ENCODE results near the gene PNPLA3. TPM values are rescaled to one million over a fixed set of nuclear protein-coding genes. Genes with fewer than 3 reads are reported as not detected.

PNPLA3 gene
- total RNA-seq, 1 experiment from 2014 or later = 17.5 TPM

- H2AK5ac ChIP-seq (ENCODE audit: insufficient read length, low read length) = no peak overlapping the region
- no peak overlapping the region for H4K8ac ChIP-seq (replicated peaks; ENCODE audit: insufficient read length, low read depth, low read length)
- H3K27ac ChIP-seq (ENCODE audit: insufficient read length, low read depth, low read length) = no peak overlapping the region
- peaks cover 4 to 6% of the 10 kb centered on the region in 2 experiments; a peak in 3 of 4 replicates for H3K4me1 Mint-ChIP-seq
- no peak for DNase-seq
- no peak overlapping the region for H2BK20ac ChIP-seq (ENCODE audit: low read depth, low read length, poor library complexity, severe bottlenecking)
- H3K9me3 ChIP-seq (ENCODE audit: control insufficient read depth, low read depth, low read length) = no peaks in the 10 kb centered on the region
- no peak overlapping the region for H3K56ac ChIP-seq (ENCODE audit: insufficient read length, low read depth, low read length)
- H3K14ac ChIP-seq (ENCODE audit: insufficient read depth, low read length) = no peak overlapping the region
- H3K4ac ChIP-seq (ENCODE audit: low read depth, low read length) = no peak overlapping the region
- H3K9ac ChIP-seq (ENCODE audit: extremely low read depth, insufficient read length, low read length) = no peak overlapping the region
- WGBS (ENCODE audit: extremely low coverage, insufficient read length, low lambda C conversion rate) = no CpG with 5 or more reads among the region's 13 CpGs
- H3K23ac ChIP-seq (ENCODE audit: insufficient read length, low read depth, low read length) = no peak overlapping the region
- no peaks in the 10 kb centered on the region for H3K27me3 ChIP-seq (ENCODE audit: insufficient read depth, low read length)
- H2BK12ac ChIP-seq (ENCODE audit: insufficient read length, low read depth, low read length) = no peak overlapping the region
- no peak overlapping the region for H4K91ac ChIP-seq (ENCODE audit: insufficient read length, low read depth, low read length)
- H3K4me2 ChIP-seq (ENCODE audit: insufficient read depth, insufficient read length, low read length) = no peak overlapping the region
- H2BK15ac ChIP-seq (ENCODE audit: low read depth, low read length) = no peak overlapping the region
- no peak overlapping the region for H4K5ac ChIP-seq (ENCODE audit: insufficient read length, low read depth, low read length)
- H3K79me2 ChIP-seq (ENCODE audit: insufficient read depth, low read length) = no peaks in the 10 kb centered on the region
- H3K27ac Mint-ChIP-seq = no peak overlapping the region
- no peak overlapping the region for H2BK5ac ChIP-seq (ENCODE audit: insufficient read length, low read length)
- peaks cover 14 to 87% (median 80%) of the 10 kb centered on the region in 3 experiments; a peak in 6 of 7 replicates for H3K36me3 Mint-ChIP-seq (ENCODE audit: insufficient read depth in 1 of 3, low read depth in 3 of 3)
- no peaks in the 10 kb centered on the region for H3K23me2 ChIP-seq (ENCODE audit: insufficient read length, low read depth, low read length, poor library complexity, severe bottlenecking)
- no peak overlapping the region for H3K4me3 Mint-ChIP-seq
- H3T11ph ChIP-seq (ENCODE audit: low read length) = no peak overlapping the region
- no peaks in the 10 kb centered on the region for H3K27me3 Mint-ChIP-seq (ENCODE audit: low read depth)
- no peaks in the 10 kb centered on the region for H3K79me1 ChIP-seq (ENCODE audit: insufficient read depth, low read depth, low read length, poor library complexity, severe bottlenecking)
- H3K18ac ChIP-seq (ENCODE audit: insufficient read length, low read depth, low read length) = no peak overlapping the region
- no peak overlapping the region for H2AFZ ChIP-seq (ENCODE audit: low read length)
- H2BK120ac ChIP-seq (ENCODE audit: low read depth, low read length, poor library complexity, severe bottlenecking) = no peak overlapping the region
- TF ChIP-seq CTCF (conservative IDR thresholded peaks at IDR 0.05) = no peak
- H3K4me1 ChIP-seq (ENCODE audit: insufficient read depth, low read length) = no peaks in the 10 kb centered on the region
- no peaks in the 10 kb centered on the region for H3K9me3 Mint-ChIP-seq
- no peaks in the 10 kb centered on the region for H4K20me1 ChIP-seq (ENCODE audit: control insufficient read depth, insufficient read depth, insufficient read length)
Observed at GRCh38 chr22:43990044-43990443, 66.4 kb downstream of the PNPLA3 start.
